PC-3 (cell line): ENCODE results near the gene GLCE.

Experiments used
- EZH2 ChIP-seq: fragments of 300-600 bp; sonication (generic); IDR thresholded peaks from one replicate; pipeline ENCODE4 v1.6.1; 2017; ENCODE audit warnings: antibody characterized with exemption, mild to moderate bottlenecking, low read length; ENCODE audit not compliant: unreplicated experiment
- EZH2phosphoT487 ChIP-seq: fragments of 300-600 bp; sonication (generic); IDR thresholded peaks from 2 replicates; pipeline ENCODE4 v1.6.1; 2018; ENCODE audit warnings: mild to moderate bottlenecking, antibody characterized with exemption, low read length, borderline replicate concordance
- TF ChIP-seq, protein P1 (sequence below): fragments of 300-600 bp; sonication (generic); conservative IDR thresholded peaks from 2 replicates; pipeline ENCODE4 v1.5.1; 2017; ENCODE audit warnings: antibody characterized with exemption, low read depth, mild to moderate bottlenecking, low read length

DNA sequence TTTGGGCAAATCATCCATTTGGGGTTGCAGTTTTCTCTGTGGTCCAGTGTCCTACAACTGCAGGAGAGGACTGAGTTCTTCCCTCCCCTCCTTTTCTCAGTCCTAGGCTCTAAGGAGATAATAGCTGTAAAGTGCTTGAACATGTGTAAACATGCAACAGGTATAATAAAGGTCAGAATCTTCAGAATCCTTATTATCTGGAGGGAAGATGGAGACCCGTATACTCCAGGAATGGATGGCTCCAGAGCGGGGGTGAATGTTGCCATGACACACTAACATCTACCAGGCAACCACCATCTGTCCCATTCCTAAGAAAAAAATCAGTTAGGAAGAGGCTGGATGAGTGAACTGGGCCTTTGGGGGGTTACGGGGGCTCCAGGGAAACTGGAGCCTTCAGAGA is 39.7 kb upstream of the GLCE start:
- TF ChIP-seq, protein P1, sequence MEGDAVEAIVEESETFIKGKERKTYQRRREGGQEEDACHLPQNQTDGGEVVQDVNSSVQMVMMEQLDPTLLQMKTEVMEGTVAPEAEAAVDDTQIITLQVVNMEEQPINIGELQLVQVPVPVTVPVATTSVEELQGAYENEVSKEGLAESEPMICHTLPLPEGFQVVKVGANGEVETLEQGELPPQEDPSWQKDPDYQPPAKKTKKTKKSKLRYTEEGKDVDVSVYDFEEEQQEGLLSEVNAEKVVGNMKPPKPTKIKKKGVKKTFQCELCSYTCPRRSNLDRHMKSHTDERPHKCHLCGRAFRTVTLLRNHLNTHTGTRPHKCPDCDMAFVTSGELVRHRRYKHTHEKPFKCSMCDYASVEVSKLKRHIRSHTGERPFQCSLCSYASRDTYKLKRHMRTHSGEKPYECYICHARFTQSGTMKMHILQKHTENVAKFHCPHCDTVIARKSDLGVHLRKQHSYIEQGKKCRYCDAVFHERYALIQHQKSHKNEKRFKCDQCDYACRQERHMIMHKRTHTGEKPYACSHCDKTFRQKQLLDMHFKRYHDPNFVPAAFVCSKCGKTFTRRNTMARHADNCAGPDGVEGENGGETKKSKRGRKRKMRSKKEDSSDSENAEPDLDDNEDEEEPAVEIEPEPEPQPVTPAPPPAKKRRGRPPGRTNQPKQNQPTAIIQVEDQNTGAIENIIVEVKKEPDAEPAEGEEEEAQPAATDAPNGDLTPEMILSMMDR: no peak
- TF ChIP-seq EZH2 (no peak), EZH2phosphoT487 (no peak)
